ENCODE data around the gene TMEM185B. TPM values are rescaled to one million over a fixed set of nuclear protein-coding genes. Genes with fewer than 3 reads are reported as not detected.

Gene TMEM185B
- total RNA-seq, 1 donor from 2014 or later: 29.5 TPM

DNA sequence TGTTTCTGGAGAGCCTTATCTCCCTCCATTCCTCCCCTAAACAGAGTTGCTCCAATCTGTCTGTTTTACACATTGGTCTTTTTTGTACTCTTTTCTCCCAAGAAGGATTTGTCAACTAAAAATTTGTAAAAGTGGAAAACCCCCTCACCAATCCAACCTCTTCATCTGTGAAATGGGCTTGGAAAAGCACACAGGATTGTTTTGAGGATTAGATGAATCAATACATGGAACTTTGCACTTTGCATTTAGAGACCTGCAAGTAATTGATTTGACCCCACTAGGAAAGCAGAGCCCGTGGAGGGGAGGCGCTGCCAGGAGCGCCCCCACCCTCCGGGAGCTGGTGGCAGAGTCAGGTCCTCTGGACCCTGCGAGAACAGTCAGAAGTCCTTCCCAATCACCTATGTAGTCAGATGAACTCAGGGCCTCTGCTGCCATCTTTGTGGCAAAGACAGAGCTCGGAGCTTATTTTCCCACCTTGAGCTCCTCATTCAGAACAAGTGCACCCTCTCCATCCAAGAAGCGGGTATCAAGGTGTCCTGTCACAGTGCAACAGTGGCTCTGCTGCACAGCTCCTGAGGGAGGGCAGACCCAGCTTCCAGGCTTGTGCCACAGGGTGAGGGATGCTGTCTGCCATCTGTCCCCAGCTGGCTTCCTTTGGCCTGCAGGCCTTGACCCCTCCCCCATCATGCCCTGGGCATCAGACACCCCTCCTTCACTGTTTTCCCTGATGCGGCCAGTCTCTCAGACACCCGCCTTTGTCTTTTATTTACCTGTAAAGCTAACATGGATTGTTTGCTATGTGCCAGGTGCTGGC is 1.7 kb upstream of the TMEM185B start:
- no peak overlapping the region for H3K4me3 ChIP-seq
- no peaks in the 10 kb centered on the region for H3K36me3 ChIP-seq
- H3K9me3 ChIP-seq: no peaks in the 10 kb centered on the region
- no peak for DNase-seq (ENCODE audit: extremely low spot score in 2 of 2)
- no peaks in the 10 kb centered on the region for H3K27me3 ChIP-seq
- intact Hi-C loops (cut with DNase I): loop anchor here (10.0 kb wide), 1 partner anchor 90 kb away; no protein-coding TSS in a partner anchor
- peaks cover 37% of the 10 kb centered on the region for H3K4me1 ChIP-seq
- H3K27ac ChIP-seq: no peak overlapping the region
- no peak for TF ChIP-seq POLR2AphosphoS5 (IDR thresholded peaks at IDR 0.05; ENCODE audit: insufficient read depth in 1 of 2, low read depth in 1 of 2)
- TF ChIP-seq POLR2A (IDR thresholded peaks at IDR 0.05): no peak
- no peak for TF ChIP-seq CTCF (IDR thresholded peaks at IDR 0.05)

- DNase-seq (ENCODE audit: extremely low spot score in 2 of 2): no peak
- Histone ChIP-seq H3K36me3 (no peaks in the 10 kb centered on the region), H3K4me1 (peaks cover 43% of the 10 kb centered on the region), H3K27me3 (no peaks in the 10 kb centered on the region), H3K4me3 (peak overlapping the region; percentile 68 to 93), H3K9me3 (no peaks in the 10 kb centered on the region), H3K27ac (peak overlapping the region; percentile 86)
- no peak for TF ChIP-seq POLR2A (IDR thresholded peaks at IDR 0.05)
- no peak for TF ChIP-seq CTCF (IDR thresholded peaks at IDR 0.05)
- no peak for TF ChIP-seq POLR2AphosphoS5 (IDR thresholded peaks at IDR 0.05; ENCODE audit: insufficient read depth in 1 of 2, low read depth in 1 of 2)
- intact Hi-C loops (cut with DNase I): loop anchor here (10.0 kb wide), 1 partner anchor 91 kb away; no protein-coding TSS in a partner anchor
These were observed 1.1 kb upstream of the TMEM185B start for GRCh38 chr2:120224256-120224655.

DNA sequence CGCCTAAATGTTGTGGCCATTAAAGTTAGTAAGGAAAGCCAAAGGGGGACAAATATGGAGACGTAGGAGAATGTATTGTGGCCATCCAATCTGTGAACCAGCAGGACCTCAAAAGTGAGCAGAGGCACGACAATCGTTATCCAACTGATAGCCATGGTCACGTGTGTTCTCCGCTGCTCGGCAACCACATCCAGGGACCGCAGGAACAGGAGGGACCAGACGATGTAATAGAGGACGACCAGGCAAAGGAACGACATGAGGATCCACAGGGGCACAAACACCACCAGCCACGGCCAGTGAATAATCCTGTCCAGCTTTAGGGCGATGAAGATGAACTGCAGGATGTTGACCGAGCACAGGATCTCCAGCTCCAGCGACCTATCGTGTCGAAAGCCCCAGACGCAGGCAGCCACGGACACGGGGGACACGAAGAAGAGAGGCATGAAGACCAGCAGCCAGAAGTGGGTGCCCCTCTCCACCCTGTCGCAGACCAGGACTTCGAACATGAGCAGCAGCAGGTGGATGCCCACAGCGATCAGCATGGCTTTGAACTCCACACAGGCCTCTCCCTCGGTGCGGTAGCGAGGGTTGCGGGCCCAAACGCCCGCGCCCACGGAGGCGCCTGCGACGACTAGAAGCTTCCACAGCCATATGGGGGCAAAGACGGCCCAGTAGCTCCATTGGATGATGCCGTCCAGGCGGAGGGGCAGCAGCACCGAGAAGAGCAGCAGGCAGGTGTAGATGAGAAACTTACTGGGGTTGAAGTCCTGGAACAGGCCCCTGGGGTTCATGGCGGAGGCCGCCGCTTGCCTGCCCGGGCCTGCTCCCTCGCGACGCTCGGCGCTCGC is 790 bp downstream of the TMEM185B start:
- Histone ChIP-seq H3K4me3 (peak overlapping the region; percentile 68 to 93), H3K36me3 (no peaks in the 10 kb centered on the region), H3K27ac (peak overlapping the region; percentile 86), H3K9me3 (no peaks in the 10 kb centered on the region), H3K27me3 (no peaks in the 10 kb centered on the region), H3K4me1 (peaks cover 43% of the 10 kb centered on the region)
- no peak for TF ChIP-seq CTCF (IDR thresholded peaks at IDR 0.05)
- TF ChIP-seq POLR2A (IDR thresholded peaks at IDR 0.05): no peak
- no peak for TF ChIP-seq POLR2AphosphoS5 (IDR thresholded peaks at IDR 0.05; ENCODE audit: insufficient read depth in 1 of 2, low read depth in 1 of 2)
- DNase-seq (ENCODE audit: extremely low spot score in 2 of 2): peak in 1 of 2 donors; percentile 87
- intact Hi-C loops (cut with DNase I): loop anchor here (10.0 kb wide), 1 partner anchor 92 kb away; no protein-coding TSS in a partner anchor

DNA sequence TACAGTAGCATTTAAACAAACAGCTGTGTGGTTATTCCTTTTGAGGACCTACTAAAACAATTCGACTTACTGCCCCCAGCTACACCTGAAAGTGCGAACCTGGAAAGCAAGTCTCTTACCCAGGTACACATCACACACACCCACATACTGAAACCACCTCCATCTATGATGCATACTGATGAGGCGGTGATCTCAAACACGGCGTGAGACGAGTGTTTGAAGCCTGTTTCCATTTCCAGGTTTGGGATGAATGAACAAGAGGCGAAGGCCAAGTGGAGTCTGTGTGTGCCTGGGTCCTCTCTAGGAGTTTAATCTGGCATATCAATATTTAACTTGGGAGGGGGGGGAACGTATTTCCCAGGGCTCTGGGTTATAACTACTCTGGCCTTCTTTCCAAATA is 1.6 kb downstream of the TMEM185B start:
- H3K9me3 ChIP-seq: no peaks in the 10 kb centered on the region
- H3K4me1 ChIP-seq: peaks cover 43% of the 10 kb centered on the region
- no peak overlapping the region for H3K27ac ChIP-seq
- DNase-seq (ENCODE audit: extremely low spot score in 2 of 2): peak in 1 of 2 donors; percentile 62
- no peaks in the 10 kb centered on the region for H3K36me3 ChIP-seq
- no peak overlapping the region for H3K4me3 ChIP-seq
- TF ChIP-seq CTCF (IDR thresholded peaks at IDR 0.05): no peak
- TF ChIP-seq POLR2AphosphoS5 (IDR thresholded peaks at IDR 0.05; ENCODE audit: insufficient read depth in 1 of 2, low read depth in 1 of 2): no peak
- TF ChIP-seq POLR2A (IDR thresholded peaks at IDR 0.05): no peak
- intact Hi-C loops (cut with DNase I): loop anchor here (10.0 kb wide), 1 partner anchor 93 kb away; no protein-coding TSS in a partner anchor
- no peaks in the 10 kb centered on the region for H3K27me3 ChIP-seq
